Activated CD8-positive, alpha-beta memory T cell treated with anti-CD3 and anti-CD28 coated beads, Interleukin-2, amount 10 ng/mL, durations not matched to agents 7 days and 5 days (primary cell): ENCODE measurements around the gene ERCC3. TPM values are rescaled to one million over a fixed set of nuclear protein-coding genes. Genes with fewer than 3 reads are reported as not detected.
"Not testable (repeated sequence)": the region's sequence is repeated elsewhere in the genome, so short reads cannot be mapped to it uniquely, and the experiment has no call there.

ENCODE experiments used
- ATAC-seq: fragments of 150-1000 bp; cut with Tn5 transposase; one replicate; pipeline ENCODE4 v1.10.0; 2021; ENCODE audit warnings: moderate library complexity
- CTCF ChIA-PET: fragments of 350-600 bp; sonication (Branson Sonifier 250); formaldehyde crosslinking; loops from one replicate; lab custom pipeline; 2021; ENCODE audit warnings: antibody characterized with exemption; lab: Charles Lee
- DNase-seq: peaks from one replicate; pipeline ENCODE4 v3.0.0-alpha.2; 2020
- H3K27ac Mint-ChIP-seq: one replicate; pipeline ENCODE4 v1.8.0; 2021; ENCODE audit warnings: mild to moderate bottlenecking, mixed read lengths
- H3K27me3 Mint-ChIP-seq: one replicate; pipeline ENCODE4 v1.8.0; 2021; ENCODE audit warnings: mixed read lengths
- H3K36me3 Mint-ChIP-seq: one replicate; pipeline ENCODE4 v1.8.0; 2021; ENCODE audit warnings: mild to moderate bottlenecking, mixed read lengths
- H3K4me1 Mint-ChIP-seq: one replicate; pipeline ENCODE4 v1.8.0; 2021; ENCODE audit warnings: mixed read lengths
- H3K4me3 Mint-ChIP-seq: one replicate; pipeline ENCODE4 v1.8.0; 2021; ENCODE audit warnings: mild to moderate bottlenecking, moderate library complexity, mixed read lengths
- H3K9me3 Mint-ChIP-seq: one replicate; pipeline ENCODE4 v1.8.0; 2022; ENCODE audit warnings: low read depth, mixed read lengths
- total RNA-seq, 2 experiments: library from RNA; stranded (reverse); gene quantifications; one replicate each; pipeline ENCODE4 v1.2.3, GENCODE V29; 2021

The ERCC3 gene
- total RNA-seq, 2 experiments from 2014 or later = 60.1 to 66.1 TPM

DNA sequence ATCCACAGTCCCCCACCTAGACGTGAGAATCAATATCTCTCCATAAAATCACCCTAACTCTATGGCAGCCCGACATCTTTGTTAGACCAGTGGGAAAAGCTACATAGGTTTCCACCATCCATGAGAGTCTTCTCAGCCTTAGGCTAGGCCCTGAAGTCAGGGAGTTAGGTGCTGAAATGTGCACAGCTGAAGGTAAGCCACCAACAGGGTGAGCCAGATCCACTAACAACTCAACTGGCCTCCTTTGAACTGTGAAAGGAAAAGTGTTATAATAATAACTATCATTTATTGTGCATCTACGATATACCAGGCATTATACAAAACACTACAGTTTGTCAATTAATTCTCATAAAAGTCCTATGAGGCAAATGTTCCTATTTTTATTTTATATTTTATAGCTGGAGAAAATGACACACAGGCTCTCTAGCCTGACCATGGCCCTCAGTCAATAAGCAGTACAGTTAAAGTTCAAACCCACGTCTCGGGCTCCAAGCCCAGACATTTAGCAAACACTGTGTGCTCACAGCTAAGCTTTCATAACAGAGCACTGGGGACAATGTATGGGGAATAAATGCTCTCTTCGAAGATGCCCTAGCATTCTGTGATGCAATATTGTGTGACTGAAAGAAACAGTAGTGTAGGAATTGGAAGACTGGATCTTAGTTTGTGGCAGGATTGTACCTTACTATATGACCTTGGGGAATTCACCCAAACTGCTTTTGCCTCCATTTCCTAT lies 62.6 kb downstream of the ERCC3 start:
- Mint-ChIP-seq H3K9me3 (peaks cover 4% of the 10 kb centered on the region), H3K27ac (no peak overlapping the region), H3K36me3 (no peaks in the 10 kb centered on the region), H3K27me3 (peaks cover 10% of the 10 kb centered on the region), H3K4me3 (no peak overlapping the region), H3K4me1 (peaks cover 7% of the 10 kb centered on the region)
- DNase-seq (no peak), ATAC-seq (no peak)
- CTCF ChIA-PET = no interaction called here

DNA sequence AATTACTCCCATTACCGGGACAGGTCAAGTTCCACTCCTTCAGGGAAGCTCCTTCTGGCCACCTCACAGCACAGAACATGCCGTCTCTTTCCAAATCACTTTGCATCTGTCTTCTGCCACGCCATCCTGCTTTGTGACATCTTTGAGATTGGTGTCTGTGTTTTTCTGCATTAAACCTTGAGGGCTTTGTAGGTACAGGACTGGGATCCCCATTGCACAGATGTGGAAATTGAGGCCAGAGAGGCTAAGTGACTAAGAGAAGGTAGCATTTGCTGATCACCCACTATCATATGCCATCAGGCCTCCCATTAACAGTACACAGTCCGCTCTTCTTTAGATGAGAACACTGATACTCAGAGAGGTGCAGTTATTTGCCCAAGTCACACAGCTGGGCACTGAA lies 64.4 kb downstream of the ERCC3 start:
- Mint-ChIP-seq H3K27me3 (peaks cover 25% of the 10 kb centered on the region), H3K4me1 (peaks cover 19% of the 10 kb centered on the region), H3K36me3 (no peaks in the 10 kb centered on the region), H3K27ac (no peak overlapping the region), H3K9me3 (peaks cover 4% of the 10 kb centered on the region), H3K4me3 (no peak overlapping the region)
- DNase-seq (no peak), ATAC-seq (no peak)
- CTCF ChIA-PET = no interaction called here

GRCh38 chr2:127228102-127228501 lies 65.8 kb downstream of the ERCC3 start:
- Mint-ChIP-seq H3K9me3 (peaks cover 4% of the 10 kb centered on the region), H3K4me3 (no peak overlapping the region), H3K27ac (no peak overlapping the region), H3K4me1 (peaks cover 19% of the 10 kb centered on the region), H3K27me3 (peaks cover 34% of the 10 kb centered on the region), H3K36me3 (no peaks in the 10 kb centered on the region)
- DNase-seq = no peak
- CTCF ChIA-PET = no interaction called here
- ATAC-seq = no peak

GRCh38 chr2:127227264-127227660 lies 66.7 kb downstream of the ERCC3 start:
- H3K27me3 Mint-ChIP-seq = peaks cover 35% of the 10 kb centered on the region
- ATAC-seq, DNase-seq, H3K36me3 Mint-ChIP-seq, H3K4me3 Mint-ChIP-seq, H3K27ac Mint-ChIP-seq, H3K9me3 Mint-ChIP-seq, CTCF ChIA-PET: not testable (repeated sequence)
- peaks cover 19% of the 10 kb centered on the region for H3K4me1 Mint-ChIP-seq

- Mint-ChIP-seq H3K36me3 (no peaks in the 10 kb centered on the region), H3K27me3 (peaks cover 35% of the 10 kb centered on the region), H3K4me3 (peak overlapping the region; percentile 19), H3K4me1 (peaks cover 19% of the 10 kb centered on the region), H3K9me3 (peaks cover 4% of the 10 kb centered on the region), H3K27ac (no peak overlapping the region)
- ATAC-seq (peak; percentile 86), DNase-seq (peak; percentile 74)
- CTCF ChIA-PET = no interaction called here
Observed at GRCh38 chr2:127226520-127227263, 67.3 kb downstream of the ERCC3 start.

GRCh38 chr2:127226132-127226519 lies 67.8 kb downstream of the ERCC3 start:
- Mint-ChIP-seq H3K4me1 (peaks cover 19% of the 10 kb centered on the region), H3K36me3 (no peaks in the 10 kb centered on the region), H3K27ac (no peak overlapping the region), H3K4me3 (no peak overlapping the region), H3K9me3 (peaks cover 4% of the 10 kb centered on the region), H3K27me3 (peaks cover 35% of the 10 kb centered on the region)
- DNase-seq (no peak), ATAC-seq (no peak)
- CTCF ChIA-PET = no interaction called here

DNA sequence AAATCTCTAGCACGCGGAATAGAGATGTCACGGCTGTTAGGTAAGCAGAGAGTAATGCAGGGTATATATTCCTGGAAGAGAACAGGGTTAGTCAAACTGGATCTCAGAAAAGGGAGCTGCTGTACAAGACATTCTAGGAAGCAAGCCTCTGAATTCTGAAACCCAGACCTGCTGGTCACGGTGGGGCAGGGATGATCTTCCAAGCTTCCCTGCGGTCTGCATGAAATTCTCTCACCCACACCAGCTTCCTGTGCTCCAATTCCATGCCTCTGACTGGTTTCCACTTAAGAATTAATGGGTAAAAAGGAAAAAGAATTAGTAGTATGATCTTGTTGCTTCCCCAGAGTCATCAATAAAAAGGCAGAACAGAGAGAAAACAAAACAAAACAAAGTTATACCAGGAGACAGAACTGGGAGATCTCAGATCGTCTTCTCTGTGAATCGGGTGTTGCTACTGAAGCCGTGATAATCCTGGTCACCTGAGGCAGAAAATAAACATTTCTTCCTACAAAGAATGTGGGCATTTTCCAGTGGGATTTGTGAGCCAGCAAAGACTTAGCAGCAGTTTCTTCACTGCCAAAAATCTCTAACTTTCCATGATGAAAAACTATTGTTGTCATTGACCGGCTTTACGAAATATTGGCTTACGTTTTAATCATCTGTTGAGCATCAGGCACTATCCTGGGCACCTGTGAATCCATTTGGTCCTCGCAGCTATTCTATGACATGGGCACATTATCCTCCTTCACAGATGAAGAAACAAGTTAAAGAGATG lies 68.6 kb downstream of the ERCC3 start:
- H3K27me3 Mint-ChIP-seq = peaks cover 41% of the 10 kb centered on the region
- peaks cover 4% of the 10 kb centered on the region for H3K9me3 Mint-ChIP-seq
- H3K4me1 Mint-ChIP-seq = peaks cover 24% of the 10 kb centered on the region
- no peak overlapping the region for H3K4me3 Mint-ChIP-seq
- H3K27ac Mint-ChIP-seq = no peak overlapping the region
- ATAC-seq = no peak
- no peak for DNase-seq
- CTCF ChIA-PET = no interaction called here
- no peaks in the 10 kb centered on the region for H3K36me3 Mint-ChIP-seq

- DNase-seq, CTCF ChIA-PET, H3K27ac Mint-ChIP-seq, H3K4me3 Mint-ChIP-seq, H3K9me3 Mint-ChIP-seq, ATAC-seq, H3K36me3 Mint-ChIP-seq: not testable (repeated sequence)
- H3K27me3 Mint-ChIP-seq = peaks cover 49% of the 10 kb centered on the region
- peaks cover 27% of the 10 kb centered on the region for H3K4me1 Mint-ChIP-seq
Observed at GRCh38 chr2:127224135-127224534, 69.8 kb downstream of the ERCC3 start.

DNA sequence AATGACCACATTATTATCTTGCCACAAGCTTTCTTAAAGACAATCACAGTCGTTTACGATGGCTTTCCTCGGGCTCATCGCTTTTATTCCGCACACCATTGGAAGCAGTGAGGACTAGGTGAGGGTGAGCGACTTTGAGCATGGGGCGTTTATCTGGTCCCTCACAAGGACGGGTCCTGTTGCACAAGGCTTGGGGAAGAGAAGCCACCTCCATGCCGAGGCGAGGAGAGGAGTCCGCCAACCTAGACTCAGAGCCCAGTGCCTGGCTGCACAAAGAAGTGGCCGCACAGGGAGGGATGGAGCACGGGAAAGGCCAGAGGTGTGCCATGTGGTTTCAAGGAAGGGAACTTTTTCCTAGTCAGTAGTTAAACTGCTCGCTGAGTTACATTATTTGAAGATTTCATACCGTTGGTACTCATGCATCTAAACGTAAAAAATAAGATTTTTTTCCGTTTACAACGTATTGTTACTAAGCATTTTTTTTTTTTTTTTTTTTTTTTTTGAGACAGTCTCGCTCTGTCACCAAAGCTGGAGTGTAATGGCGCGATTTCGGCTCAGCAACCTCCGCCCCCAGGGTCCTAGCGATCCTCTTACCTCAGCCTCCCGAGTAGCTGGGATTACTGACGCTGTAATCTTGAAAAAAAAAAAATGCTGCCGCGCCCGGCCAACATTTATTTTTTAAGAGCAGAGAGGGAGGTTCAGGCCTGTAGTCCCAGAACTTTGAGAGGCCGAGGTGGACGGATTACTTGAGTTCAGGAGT lies 73.0 kb downstream of the ERCC3 start:
- no peak for DNase-seq
- Mint-ChIP-seq H3K36me3 (no peaks in the 10 kb centered on the region), H3K27me3 (peaks cover 72% of the 10 kb centered on the region), H3K27ac (no peak overlapping the region), H3K9me3 (no peaks in the 10 kb centered on the region), H3K4me3 (peak overlapping the region; percentile 47), H3K4me1 (peaks cover 21% of the 10 kb centered on the region)
- CTCF ChIA-PET = no interaction called here
- ATAC-seq = peak; percentile 33

GRCh38 chr2:127220102-127220767 lies 73.7 kb downstream of the ERCC3 start, which contains the start of gene CYP27C1:
CYP27C1 (minus strand) TSS chr2:127220299; CDS start chr2:127220270, 29 bp downstream.
- CTCF ChIA-PET = no interaction called here
- H3K4me3 Mint-ChIP-seq = peak within 1 kb of the TSS; percentile 47
- H3K9me3 Mint-ChIP-seq = no peaks in the 10 kb centered on the region
- peaks cover 68% of the 10 kb centered on the region for H3K27me3 Mint-ChIP-seq
- H3K27ac Mint-ChIP-seq = peak within 1 kb of the TSS; percentile 45
- H3K4me1 Mint-ChIP-seq = peaks cover 16% of the 10 kb centered on the region
- ATAC-seq (peak; percentile 42), DNase-seq (no peak)
- no peaks in the 10 kb centered on the region for H3K36me3 Mint-ChIP-seq

GRCh38 chr2:127219171-127220070 lies 74.5 kb downstream of the ERCC3 start:
- DNase-seq = no peak
- H3K36me3 Mint-ChIP-seq = no peaks in the 10 kb centered on the region
- peaks cover 12% of the 10 kb centered on the region for H3K4me1 Mint-ChIP-seq
- ATAC-seq = peak; percentile 57
- H3K27me3 Mint-ChIP-seq = peaks cover 62% of the 10 kb centered on the region
- CTCF ChIA-PET = interaction anchor here (1.0 kb wide), 1 partner anchor 431 kb away, joined by 3 read pairs; no protein-coding TSS in a partner anchor
- H3K4me3 Mint-ChIP-seq = no peak overlapping the region
- no peak overlapping the region for H3K27ac Mint-ChIP-seq
- H3K9me3 Mint-ChIP-seq = no peaks in the 10 kb centered on the region

DNA sequence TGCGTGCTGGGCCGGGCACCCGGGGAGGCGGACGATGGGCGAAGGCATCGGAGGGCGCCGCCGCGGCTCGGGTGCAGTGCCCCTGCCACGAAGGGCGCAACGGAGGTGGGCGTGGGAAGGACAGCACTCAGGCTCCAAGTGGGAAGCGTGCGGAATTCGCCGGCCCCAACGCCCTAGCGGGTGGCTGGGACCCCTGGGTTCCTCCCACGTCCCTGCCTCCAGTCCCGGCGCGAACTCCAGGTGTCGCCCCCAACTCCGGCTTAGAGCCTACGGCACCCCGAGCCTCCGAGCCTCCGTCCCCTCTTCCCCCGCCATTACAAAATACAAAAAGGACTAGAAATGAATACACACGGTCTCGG lies 75.2 kb downstream of the ERCC3 start:
- H3K27ac Mint-ChIP-seq = no peak overlapping the region
- CTCF ChIA-PET = interaction anchor here (1.0 kb wide), 1 partner anchor 431 kb away, joined by 3 read pairs; no protein-coding TSS in a partner anchor
- DNase-seq = no peak
- H3K36me3 Mint-ChIP-seq = no peaks in the 10 kb centered on the region
- H3K4me1 Mint-ChIP-seq = peaks cover 12% of the 10 kb centered on the region
- no peak overlapping the region for H3K4me3 Mint-ChIP-seq
- peaks cover 65% of the 10 kb centered on the region for H3K27me3 Mint-ChIP-seq
- no peaks in the 10 kb centered on the region for H3K9me3 Mint-ChIP-seq
- ATAC-seq = peak; percentile 30
